ENCODE results near the gene PHF19.

DNA sequence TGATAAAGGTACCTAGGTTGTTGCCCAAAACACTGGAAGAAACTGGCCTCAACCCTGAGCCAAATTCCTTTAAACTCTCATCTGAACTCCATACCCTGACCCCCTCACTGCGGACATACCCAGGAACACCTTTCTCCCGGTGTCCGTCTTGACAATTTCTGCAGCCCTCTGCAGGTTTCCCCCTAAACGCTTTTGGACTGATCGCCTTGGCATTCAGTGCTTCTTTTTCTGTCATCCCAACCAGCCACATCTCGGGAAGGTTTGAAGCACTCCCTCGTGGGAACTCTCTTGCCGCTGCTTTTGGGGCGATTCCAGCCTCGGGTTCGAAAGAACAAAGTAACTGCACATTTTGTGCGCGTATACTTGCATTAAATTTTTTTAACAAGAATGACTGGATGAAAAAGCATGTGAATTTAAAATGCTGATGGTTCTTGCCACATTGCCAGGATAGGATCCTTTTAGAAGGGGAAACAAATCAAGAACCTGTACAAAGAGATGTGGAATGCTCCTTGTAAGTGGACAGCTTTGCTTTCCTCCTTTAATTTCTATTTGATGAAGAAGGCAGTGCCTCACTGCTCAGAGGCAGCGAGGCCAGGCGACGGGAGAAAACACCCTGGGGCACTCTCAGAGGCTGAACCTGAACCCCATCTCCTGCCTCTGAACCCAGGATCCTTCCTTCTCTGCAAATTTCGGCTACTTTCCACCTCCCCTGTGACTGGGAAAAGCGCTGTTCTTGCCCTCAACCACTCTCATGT, 34.9 kb downstream of the PHF19 start:
- TF ChIP-seq POLR2A (IDR thresholded peaks at IDR 0.05) = no peak
- TF ChIP-seq, protein P1, sequence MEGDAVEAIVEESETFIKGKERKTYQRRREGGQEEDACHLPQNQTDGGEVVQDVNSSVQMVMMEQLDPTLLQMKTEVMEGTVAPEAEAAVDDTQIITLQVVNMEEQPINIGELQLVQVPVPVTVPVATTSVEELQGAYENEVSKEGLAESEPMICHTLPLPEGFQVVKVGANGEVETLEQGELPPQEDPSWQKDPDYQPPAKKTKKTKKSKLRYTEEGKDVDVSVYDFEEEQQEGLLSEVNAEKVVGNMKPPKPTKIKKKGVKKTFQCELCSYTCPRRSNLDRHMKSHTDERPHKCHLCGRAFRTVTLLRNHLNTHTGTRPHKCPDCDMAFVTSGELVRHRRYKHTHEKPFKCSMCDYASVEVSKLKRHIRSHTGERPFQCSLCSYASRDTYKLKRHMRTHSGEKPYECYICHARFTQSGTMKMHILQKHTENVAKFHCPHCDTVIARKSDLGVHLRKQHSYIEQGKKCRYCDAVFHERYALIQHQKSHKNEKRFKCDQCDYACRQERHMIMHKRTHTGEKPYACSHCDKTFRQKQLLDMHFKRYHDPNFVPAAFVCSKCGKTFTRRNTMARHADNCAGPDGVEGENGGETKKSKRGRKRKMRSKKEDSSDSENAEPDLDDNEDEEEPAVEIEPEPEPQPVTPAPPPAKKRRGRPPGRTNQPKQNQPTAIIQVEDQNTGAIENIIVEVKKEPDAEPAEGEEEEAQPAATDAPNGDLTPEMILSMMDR (IDR thresholded peaks at IDR 0.05) = no peak
- TF ChIP-seq POLR2AphosphoS5 (IDR thresholded peaks at IDR 0.05) = no peak
